Left ventricle myocardium inferior (tissue), 1 donor: ENCODE data around the gene MRPL53. TPM values are rescaled to one million over a fixed set of nuclear protein-coding genes. Genes with fewer than 3 reads are reported as not detected.
A peak's percentile ranks its signal among the peaks of the same experiment; 100 is the strongest.

ENCODE experiments used
- DNase-seq: peaks from one replicate; pipeline ENCODE4 v3.0.0-alpha.2; 2020
- H3K27ac ChIP-seq: fragments of 200-600 bp; replicated peaks from 2 replicates; pipeline ENCODE4 v1.8.0; 2021
- H3K27me3 ChIP-seq: fragments of 200-600 bp; 2 replicates; pipeline ENCODE4 v1.8.0; 2021; ENCODE audit warnings: low read depth
- H3K36me3 ChIP-seq: fragments of 200-600 bp; 2 replicates; pipeline ENCODE4 v1.8.0; 2021
- H3K4me1 ChIP-seq: fragments of 200-600 bp; 2 replicates; pipeline ENCODE4 v1.8.0; 2021
- H3K4me3 ChIP-seq: fragments of 200-600 bp; 2 replicates; pipeline ENCODE4 v1.8.0; 2021; ENCODE audit warnings: mild to moderate bottlenecking, moderate library complexity
- H3K9me3 ChIP-seq: fragments of 200-600 bp; replicated peaks from 2 replicates; pipeline ENCODE4 v1.8.0; 2021
- CTCF ChIP-seq: fragments of 200-600 bp; IDR thresholded peaks from 2 replicates; pipeline ENCODE4 v1.8.0; 2021; ENCODE audit warnings: antibody characterized with exemption, mild to moderate bottlenecking, borderline replicate concordance
- intact Hi-C: fragments of 100-400 bp; cut with micrococcal nuclease; formaldehyde crosslinking; loops from one replicate; pipeline ENCODE4 v1.11.0; 2022
- total RNA-seq: library from RNA; stranded (reverse); fragmentation: NEBNext Ultra II Directional; extraction: Animal tissue kit (Norgen Biotek cat#: 25700); gene quantifications from one replicate; pipeline ENCODE4 v1.2.1, GENCODE V29; 2021
- donor health status: DM: no; HTN: yes; CAD: no; lungs with severe emphysema.

The MRPL53 gene
- total RNA-seq, 1 donor from 2014 or later, result 176 TPM

DNA sequence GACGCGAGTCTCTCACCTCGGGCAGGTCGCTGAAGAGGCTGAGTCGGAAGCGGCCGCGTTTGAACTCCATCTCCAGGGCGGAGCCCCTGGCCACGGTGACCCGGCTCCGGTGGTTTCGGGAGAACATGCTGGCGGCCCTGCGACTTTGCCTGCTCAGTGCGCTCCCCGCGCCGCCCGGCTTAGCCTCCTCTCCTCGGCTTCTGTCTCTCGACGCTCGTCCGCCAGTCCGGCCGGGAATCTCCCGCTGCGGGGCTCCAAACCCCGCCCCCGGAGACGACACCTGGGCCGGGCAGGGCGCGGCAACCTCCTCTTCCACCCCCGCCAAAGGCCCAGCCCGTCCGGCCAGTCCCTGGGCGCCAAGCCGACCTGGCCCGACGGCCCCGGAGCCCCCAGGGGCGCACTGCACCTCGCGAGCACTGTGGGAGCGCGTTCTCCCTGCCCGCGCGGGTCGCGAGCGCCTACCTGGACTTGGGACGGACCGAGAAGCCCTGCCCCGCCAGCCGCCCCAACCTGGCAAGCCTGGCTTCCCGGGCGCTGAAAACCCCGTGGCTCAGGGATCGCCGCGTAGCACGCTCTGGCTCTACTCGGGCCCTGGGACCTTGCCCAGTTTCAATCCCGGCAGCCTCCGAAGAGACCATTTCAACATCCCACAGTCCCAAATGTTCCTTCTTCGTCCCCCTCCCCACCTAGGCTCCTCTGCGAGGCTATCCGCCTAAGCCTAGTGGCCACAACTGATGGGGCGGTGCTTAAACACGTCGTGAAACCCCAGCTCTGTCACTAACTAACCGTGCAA is 30.6 kb downstream of the MRPL53 start, which contains the start of gene RTKN:
TSS of gene RTKN (minus strand) at position 248 of the 793 bp plus-strand sequence. CDS start at position 127, 121 bp downstream.
- no peaks in the 10 kb centered on the region for H3K9me3 ChIP-seq
- no peak for TF ChIP-seq CTCF
- peaks cover 14% of the 10 kb centered on the region for H3K27me3 ChIP-seq
- H3K27ac ChIP-seq, result peak within 1 kb of the TSS; percentile 92
- peak; percentile 43 for DNase-seq
- no peaks in the 10 kb centered on the region for H3K36me3 ChIP-seq
- H3K4me1 ChIP-seq, result peaks cover 47% of the 10 kb centered on the region
- intact Hi-C loops, result no loop called here
- peak within 1 kb of the TSS; percentile 73 for H3K4me3 ChIP-seq

DNA sequence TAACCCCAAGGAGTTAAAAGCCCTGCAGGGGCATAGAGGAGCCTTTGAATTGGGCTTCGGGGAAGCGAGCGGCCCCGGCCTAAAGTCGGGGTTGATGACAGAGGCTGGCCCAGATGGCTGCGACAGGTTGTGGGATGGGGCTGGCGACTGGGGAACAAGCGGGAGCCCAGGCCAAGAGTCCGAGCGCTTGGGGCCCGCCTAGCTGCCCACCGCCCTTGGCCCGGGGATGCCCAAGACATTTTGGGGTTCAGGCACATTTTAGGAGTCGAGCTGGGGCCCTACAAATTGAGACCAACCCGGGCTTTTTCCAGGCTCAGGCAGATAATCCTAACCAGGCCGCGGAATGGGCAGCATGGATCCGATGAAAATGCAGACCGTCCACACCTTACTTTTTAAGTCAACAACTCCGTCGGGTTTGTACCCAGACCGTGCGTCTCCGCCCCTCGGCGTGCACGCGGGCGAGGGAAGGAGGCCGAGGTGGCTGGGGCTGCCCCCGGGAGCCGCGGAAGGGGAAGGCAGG is 31.2 kb downstream of the MRPL53 start:
- Histone ChIP-seq H3K4me1 (peaks cover 53% of the 10 kb centered on the region), H3K27me3 (peaks cover 14% of the 10 kb centered on the region), H3K9me3 (no peaks in the 10 kb centered on the region), H3K36me3 (no peaks in the 10 kb centered on the region), H3K27ac (peak overlapping the region; percentile 92), H3K4me3 (peak overlapping the region; percentile 73)
- intact Hi-C loops, result no loop called here
- no peak for DNase-seq
- TF ChIP-seq CTCF, result no peak

DNA sequence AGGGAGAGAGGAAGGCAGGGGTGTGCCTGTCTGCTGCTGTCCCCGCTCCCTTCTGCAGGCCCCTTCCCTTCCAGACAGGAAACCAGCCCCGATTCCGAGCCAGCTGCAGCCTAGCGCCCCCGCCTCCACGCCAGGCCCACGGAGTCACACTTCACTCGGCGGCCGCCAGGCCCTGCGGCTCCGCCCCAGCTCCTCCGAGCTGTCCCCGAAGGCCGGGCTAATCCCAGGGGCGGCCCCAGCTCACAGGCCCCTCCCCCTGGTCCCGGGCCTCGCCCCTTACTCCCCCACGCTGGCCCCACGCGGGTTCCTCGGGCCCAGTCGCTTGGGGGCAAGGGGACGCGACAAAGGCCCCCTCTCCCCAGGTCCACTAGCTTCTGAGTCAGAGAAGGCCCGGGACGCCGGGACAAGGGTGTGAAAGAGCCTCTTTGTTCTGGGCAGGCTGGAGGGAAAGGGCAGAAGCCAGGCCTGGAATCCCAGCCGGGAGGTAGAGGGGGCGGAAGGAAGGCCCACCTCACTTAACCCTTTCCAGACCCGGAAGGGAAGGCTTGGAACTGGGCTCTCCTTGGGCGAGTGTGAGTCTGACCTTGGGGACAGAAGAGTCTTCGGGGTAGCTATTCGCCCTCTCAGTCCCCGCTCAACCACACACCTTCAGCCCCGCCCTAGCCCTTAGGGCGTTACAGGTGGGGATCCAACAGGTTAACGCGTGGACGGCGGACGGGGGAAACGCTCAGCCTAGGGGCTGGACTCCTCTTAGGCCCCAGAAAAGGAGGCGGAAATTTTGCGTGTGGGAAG is 31.9 kb downstream of the MRPL53 start:
- peak; percentile 91 for DNase-seq
- Histone ChIP-seq H3K27me3 (peaks cover 14% of the 10 kb centered on the region), H3K36me3 (no peaks in the 10 kb centered on the region), H3K9me3 (no peaks in the 10 kb centered on the region), H3K27ac (peak overlapping the region; percentile 92), H3K4me3 (peak overlapping the region; percentile 73), H3K4me1 (peaks cover 57% of the 10 kb centered on the region)
- intact Hi-C loops, result no loop called here
- TF ChIP-seq CTCF, result peak; percentile 65

DNA sequence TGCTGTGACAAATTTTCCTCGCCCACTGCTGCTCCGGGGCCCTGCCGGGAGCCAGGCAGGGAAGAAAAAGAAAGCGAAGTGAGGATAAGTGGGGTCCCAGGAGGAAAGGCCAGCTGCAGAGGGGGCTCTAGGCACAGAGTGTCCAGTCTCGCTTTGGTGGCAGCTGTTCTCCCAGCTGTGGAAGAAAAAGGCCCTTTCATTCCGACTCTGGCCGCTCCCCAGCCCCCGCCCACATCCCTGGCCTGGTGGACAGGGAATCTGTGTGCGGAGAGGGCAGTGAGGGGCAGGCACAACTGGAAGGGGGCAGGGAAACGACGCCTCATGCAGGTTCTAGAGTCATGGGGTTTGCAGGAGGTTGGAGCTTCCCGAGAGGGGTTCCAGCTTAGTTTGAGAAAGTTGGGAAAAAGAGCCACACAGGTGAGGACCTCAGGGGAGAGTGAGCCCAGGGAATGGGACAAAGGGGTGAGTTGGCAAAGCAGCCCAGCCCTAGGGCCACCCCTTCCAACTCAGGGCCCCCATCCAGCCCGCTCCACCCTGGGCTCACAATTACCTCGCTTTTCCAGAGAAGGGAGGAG is 32.6 kb downstream of the MRPL53 start:
- intact Hi-C loops, result no loop called here
- TF ChIP-seq CTCF, result no peak
- Histone ChIP-seq H3K4me3 (peak overlapping the region; percentile 73), H3K9me3 (no peaks in the 10 kb centered on the region), H3K27ac (peak overlapping the region; percentile 92), H3K36me3 (no peaks in the 10 kb centered on the region), H3K4me1 (peaks cover 57% of the 10 kb centered on the region), H3K27me3 (peaks cover 14% of the 10 kb centered on the region)
- DNase-seq, result peak; percentile 89

DNA sequence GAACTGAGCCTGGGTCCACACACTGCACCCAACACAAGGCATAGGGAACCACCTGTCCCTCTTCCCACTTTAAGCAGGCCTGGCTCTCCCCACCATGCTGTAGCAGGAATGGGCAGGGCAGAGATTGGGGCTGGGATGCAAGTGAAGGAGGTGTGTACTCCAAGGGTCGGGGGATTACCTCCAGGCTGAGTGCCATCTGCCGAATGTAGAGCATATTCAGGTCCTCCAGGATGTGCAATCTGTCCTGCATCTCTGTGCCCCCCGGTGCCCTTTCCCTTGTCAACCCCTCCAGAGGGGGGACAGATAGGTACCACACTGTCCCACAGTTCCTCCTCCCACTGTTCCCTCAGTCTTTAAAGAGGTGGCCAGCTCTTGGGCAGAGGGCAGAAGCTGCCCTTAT is 33.1 kb downstream of the MRPL53 start:
- Histone ChIP-seq H3K4me3 (peak overlapping the region; percentile 73), H3K27me3 (peaks cover 14% of the 10 kb centered on the region), H3K4me1 (peaks cover 57% of the 10 kb centered on the region), H3K36me3 (no peaks in the 10 kb centered on the region), H3K27ac (peak overlapping the region; percentile 92), H3K9me3 (no peaks in the 10 kb centered on the region)
- no peak for DNase-seq
- no peak for TF ChIP-seq CTCF
- intact Hi-C loops, result no loop called here
